Muscle layer of duodenum (tissue), 2 donors: ENCODE results near the gene LRRC49.
"Not testable (repeated sequence)": the region's sequence is repeated elsewhere in the genome, so short reads cannot be mapped to it uniquely, and the experiment has no call there.

Source experiments
- H3K27ac ChIP-seq: one replicate; pipeline ENCODE4 v1.7.0; 2013; ENCODE audit warnings: mild to moderate bottlenecking, low read length
- H3K27me3 ChIP-seq: one replicate; pipeline ENCODE4 v1.7.0; 2013; ENCODE audit warnings: low read depth, mild to moderate bottlenecking, control low read depth, low read length
- H3K36me3 ChIP-seq, 2 donors: one replicate each; pipeline ENCODE4 v1.7.0; 2013; ENCODE audit warnings: low read length in 2 of 2, control low read depth in 1 of 2, mild to moderate bottlenecking in 1 of 2; ENCODE audit not compliant: insufficient read depth in 2 of 2, control insufficient read depth in 1 of 2
- H3K4me1 ChIP-seq, 2 donors: one replicate each; pipeline ENCODE4 v1.7.0; 2013; ENCODE audit warnings: low read length in 2 of 2, mild to moderate bottlenecking in 2 of 2, control low read depth in 1 of 2, moderate library complexity in 1 of 2; ENCODE audit not compliant: insufficient read depth in 2 of 2, control insufficient read depth in 1 of 2
- H3K4me3 ChIP-seq, 2 donors: one replicate each; pipeline ENCODE4 v1.7.0; 2013; ENCODE audit warnings: low read length in 2 of 2, low read depth in 1 of 2, mild to moderate bottlenecking in 1 of 2
- H3K9me3 ChIP-seq, 2 donors: one replicate each; pipeline ENCODE4 v1.7.0; 2013; ENCODE audit warnings: low read length in 2 of 2, control low read depth in 1 of 2, mild to moderate bottlenecking in 1 of 2; ENCODE audit not compliant: control insufficient read depth in 1 of 2
- donor health status: healthy.

LRRC49 gene

GRCh38 chr15:70907784-70908471 is 15.3 kb downstream of the LRRC49 start:
- H3K27ac ChIP-seq: no peak overlapping the region

GRCh38 chr15:70910958-70911357 is 18.3 kb downstream of the LRRC49 start:
- no peak overlapping the region for H3K27ac ChIP-seq
- H3K9me3 ChIP-seq: peaks cover 9 to 13% of the 10 kb centered on the region in 2 donors
- peaks cover 0 to 38% of the 10 kb centered on the region in 2 donors for H3K36me3 ChIP-seq
- no peak overlapping the region for H3K4me3 ChIP-seq
- no peaks in the 10 kb centered on the region for H3K27me3 ChIP-seq
- no peaks in the 10 kb centered on the region for H3K4me1 ChIP-seq

More at GRCh38 chr15:70907784-70908471, 15.3 kb downstream of the LRRC49 start:
- H3K4me1 ChIP-seq: no peaks in the 10 kb centered on the region
- H3K36me3 ChIP-seq: peaks cover 0 to 39% of the 10 kb centered on the region in 2 donors
- no peaks in the 10 kb centered on the region for H3K27me3 ChIP-seq
- H3K4me3 ChIP-seq: peak overlapping the region in 1 of 2 donors; percentile 8
- peaks cover 9 to 13% of the 10 kb centered on the region in 2 donors for H3K9me3 ChIP-seq

GRCh38 chr15:70912187-70912586 is 19.6 kb downstream of the LRRC49 start:
- Histone ChIP-seq H3K27ac (no peak overlapping the region), H3K9me3 (peaks cover 9 to 13% of the 10 kb centered on the region in 2 donors), H3K27me3 (no peaks in the 10 kb centered on the region), H3K36me3 (peaks cover 0 to 30% of the 10 kb centered on the region in 2 donors), H3K4me1 (no peaks in the 10 kb centered on the region), H3K4me3 (no peak overlapping the region)

- H3K27me3 ChIP-seq: no peaks in the 10 kb centered on the region
- no peaks in the 10 kb centered on the region for H3K9me3 ChIP-seq
- H3K36me3 ChIP-seq: peaks cover 0 to 8% of the 10 kb centered on the region in 2 donors
- H3K4me3 ChIP-seq: no peak overlapping the region
- H3K4me1 ChIP-seq: peaks cover 0 to 2% of the 10 kb centered on the region in 2 donors
- no peak overlapping the region for H3K27ac ChIP-seq
Measured at GRCh38 chr15:70916531-70916930, 23.9 kb downstream of the LRRC49 start.

- Histone ChIP-seq H3K27ac (no peak overlapping the region), H3K9me3 (no peaks in the 10 kb centered on the region), H3K4me1 (peaks cover 0 to 4% of the 10 kb centered on the region in 2 donors), H3K27me3 (no peaks in the 10 kb centered on the region), H3K4me3 (no peak overlapping the region), H3K36me3 (peaks cover 0 to 8% of the 10 kb centered on the region in 2 donors)
Measured at GRCh38 chr15:70917955-70918354, 25.3 kb downstream of the LRRC49 start.

- Histone ChIP-seq H3K27me3 (no peaks in the 10 kb centered on the region), H3K4me1 (peaks cover 0 to 4% of the 10 kb centered on the region in 2 donors), H3K27ac (no peak overlapping the region), H3K4me3 (no peak overlapping the region), H3K36me3 (no peaks in the 10 kb centered on the region), H3K9me3 (no peaks in the 10 kb centered on the region)
Measured at GRCh38 chr15:70920981-70921696, 28.5 kb downstream of the LRRC49 start.

GRCh38 chr15:70922119-70922518 is 29.5 kb downstream of the LRRC49 start:
- H3K27me3 ChIP-seq: no peaks in the 10 kb centered on the region
- no peaks in the 10 kb centered on the region for H3K9me3 ChIP-seq
- H3K4me3 ChIP-seq: no peak overlapping the region
- no peak overlapping the region for H3K27ac ChIP-seq
- H3K36me3 ChIP-seq: no peaks in the 10 kb centered on the region
- H3K4me1 ChIP-seq: peaks cover 0 to 4% of the 10 kb centered on the region in 2 donors

GRCh38 chr15:70923311-70924080 is 30.9 kb downstream of the LRRC49 start:
- Histone ChIP-seq H3K27ac (no peak overlapping the region), H3K4me1 (peaks cover 0 to 4% of the 10 kb centered on the region in 2 donors), H3K36me3 (no peaks in the 10 kb centered on the region), H3K9me3 (no peaks in the 10 kb centered on the region), H3K4me3 (no peak overlapping the region), H3K27me3 (no peaks in the 10 kb centered on the region)

- H3K27me3 ChIP-seq, H3K4me1 ChIP-seq, H3K36me3 ChIP-seq, H3K9me3 ChIP-seq, H3K4me3 ChIP-seq, H3K27ac ChIP-seq: not testable (repeated sequence)
Measured at GRCh38 chr15:70926914-70927313, 34.3 kb downstream of the LRRC49 start.

GRCh38 chr15:70931821-70932220 is 39.2 kb downstream of the LRRC49 start:
- Histone ChIP-seq H3K27ac (no peak overlapping the region), H3K27me3 (no peaks in the 10 kb centered on the region), H3K4me1 (no peaks in the 10 kb centered on the region), H3K4me3 (no peak overlapping the region), H3K9me3 (no peaks in the 10 kb centered on the region), H3K36me3 (no peaks in the 10 kb centered on the region)

GRCh38 chr15:70932397-70932796 is 39.8 kb downstream of the LRRC49 start:
- Histone ChIP-seq H3K36me3 (no peaks in the 10 kb centered on the region), H3K27me3 (no peaks in the 10 kb centered on the region), H3K27ac (no peak overlapping the region), H3K4me3 (no peak overlapping the region), H3K4me1 (no peaks in the 10 kb centered on the region), H3K9me3 (no peaks in the 10 kb centered on the region)
